ENCODE measurements around the gene POU6F2. TPM values are rescaled to one million over a fixed set of nuclear protein-coding genes. Genes with fewer than 3 reads are reported as not detected.

POU6F2 gene
- total RNA-seq, 1 experiment from 2014 or later = 2.9 TPM

DNA sequence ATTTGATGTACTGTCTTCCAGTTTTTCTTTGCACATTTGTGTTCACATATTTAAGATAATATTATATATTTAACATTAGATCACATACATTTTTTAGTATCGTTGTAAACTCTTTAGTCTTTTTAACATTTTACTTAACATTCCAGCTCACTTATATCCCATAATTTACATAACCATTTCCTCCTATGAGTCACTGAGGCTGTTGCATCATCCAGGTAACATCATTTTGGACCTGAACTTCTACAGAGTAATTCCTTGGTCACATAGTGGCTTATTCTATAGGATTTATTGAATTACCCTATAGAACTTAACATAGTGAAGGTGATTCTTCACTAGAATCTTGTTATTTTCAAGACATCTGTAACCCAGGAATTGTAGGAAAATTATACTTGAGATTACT, 194.4 kb downstream of the POU6F2 start:
- Mint-ChIP-seq H3K27ac (no peak overlapping the region), H3K4me3 (no peak overlapping the region), H3K27me3 (ENCODE audit: low read depth) (no peaks in the 10 kb centered on the region), H3K4me1 (peaks cover 21% of the 10 kb centered on the region), H3K36me3 (no peaks in the 10 kb centered on the region), H3K9me3 (peaks cover 7% of the 10 kb centered on the region; the same call in 1 of the 2 replicates)
- TF ChIP-seq ATF1 (CRISPR knock-in tag; IDR thresholded peaks at IDR 0.05) (no peak), SMAD4 (CRISPR knock-in tag; IDR thresholded peaks at IDR 0.05) (no peak), AFF4 (CRISPR knock-in tag; IDR thresholded peaks at IDR 0.05; ENCODE audit: borderline replicate concordance) (no peak), RORB (CRISPR knock-in tag; IDR thresholded peaks at IDR 0.05) (no peak), MYBL2 (CRISPR knock-in tag; IDR thresholded peaks at IDR 0.05) (no peak), RELA (CRISPR knock-in tag; IDR thresholded peaks at IDR 0.05; ENCODE audit: borderline replicate concordance) (no peak), EMX1 (CRISPR knock-in tag; IDR thresholded peaks at IDR 0.05) (no peak), TEAD4 (CRISPR knock-in tag; IDR thresholded peaks at IDR 0.05) (no peak), PRRX2 (CRISPR knock-in tag; IDR thresholded peaks at IDR 0.05) (no peak), STAT6 (CRISPR knock-in tag; conservative IDR thresholded peaks at IDR 0.05; ENCODE audit: low read depth) (no peak), NFYB (CRISPR knock-in tag; conservative IDR thresholded peaks at IDR 0.05; ENCODE audit: low read depth) (no peak)
- TF ChIP-seq, protein P1, sequence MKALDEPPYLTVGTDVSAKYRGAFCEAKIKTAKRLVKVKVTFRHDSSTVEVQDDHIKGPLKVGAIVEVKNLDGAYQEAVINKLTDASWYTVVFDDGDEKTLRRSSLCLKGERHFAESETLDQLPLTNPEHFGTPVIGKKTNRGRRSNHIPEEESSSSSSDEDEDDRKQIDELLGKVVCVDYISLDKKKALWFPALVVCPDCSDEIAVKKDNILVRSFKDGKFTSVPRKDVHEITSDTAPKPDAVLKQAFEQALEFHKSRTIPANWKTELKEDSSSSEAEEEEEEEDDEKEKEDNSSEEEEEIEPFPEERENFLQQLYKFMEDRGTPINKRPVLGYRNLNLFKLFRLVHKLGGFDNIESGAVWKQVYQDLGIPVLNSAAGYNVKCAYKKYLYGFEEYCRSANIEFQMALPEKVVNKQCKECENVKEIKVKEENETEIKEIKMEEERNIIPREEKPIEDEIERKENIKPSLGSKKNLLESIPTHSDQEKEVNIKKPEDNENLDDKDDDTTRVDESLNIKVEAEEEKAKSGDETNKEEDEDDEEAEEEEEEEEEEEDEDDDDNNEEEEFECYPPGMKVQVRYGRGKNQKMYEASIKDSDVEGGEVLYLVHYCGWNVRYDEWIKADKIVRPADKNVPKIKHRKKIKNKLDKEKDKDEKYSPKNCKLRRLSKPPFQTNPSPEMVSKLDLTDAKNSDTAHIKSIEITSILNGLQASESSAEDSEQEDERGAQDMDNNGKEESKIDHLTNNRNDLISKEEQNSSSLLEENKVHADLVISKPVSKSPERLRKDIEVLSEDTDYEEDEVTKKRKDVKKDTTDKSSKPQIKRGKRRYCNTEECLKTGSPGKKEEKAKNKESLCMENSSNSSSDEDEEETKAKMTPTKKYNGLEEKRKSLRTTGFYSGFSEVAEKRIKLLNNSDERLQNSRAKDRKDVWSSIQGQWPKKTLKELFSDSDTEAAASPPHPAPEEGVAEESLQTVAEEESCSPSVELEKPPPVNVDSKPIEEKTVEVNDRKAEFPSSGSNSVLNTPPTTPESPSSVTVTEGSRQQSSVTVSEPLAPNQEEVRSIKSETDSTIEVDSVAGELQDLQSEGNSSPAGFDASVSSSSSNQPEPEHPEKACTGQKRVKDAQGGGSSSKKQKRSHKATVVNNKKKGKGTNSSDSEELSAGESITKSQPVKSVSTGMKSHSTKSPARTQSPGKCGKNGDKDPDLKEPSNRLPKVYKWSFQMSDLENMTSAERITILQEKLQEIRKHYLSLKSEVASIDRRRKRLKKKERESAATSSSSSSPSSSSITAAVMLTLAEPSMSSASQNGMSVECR (CRISPR knock-in tag; IDR thresholded peaks at IDR 0.05; ENCODE audit: borderline replicate concordance) = no peak
- TF ChIP-seq, protein P2, sequence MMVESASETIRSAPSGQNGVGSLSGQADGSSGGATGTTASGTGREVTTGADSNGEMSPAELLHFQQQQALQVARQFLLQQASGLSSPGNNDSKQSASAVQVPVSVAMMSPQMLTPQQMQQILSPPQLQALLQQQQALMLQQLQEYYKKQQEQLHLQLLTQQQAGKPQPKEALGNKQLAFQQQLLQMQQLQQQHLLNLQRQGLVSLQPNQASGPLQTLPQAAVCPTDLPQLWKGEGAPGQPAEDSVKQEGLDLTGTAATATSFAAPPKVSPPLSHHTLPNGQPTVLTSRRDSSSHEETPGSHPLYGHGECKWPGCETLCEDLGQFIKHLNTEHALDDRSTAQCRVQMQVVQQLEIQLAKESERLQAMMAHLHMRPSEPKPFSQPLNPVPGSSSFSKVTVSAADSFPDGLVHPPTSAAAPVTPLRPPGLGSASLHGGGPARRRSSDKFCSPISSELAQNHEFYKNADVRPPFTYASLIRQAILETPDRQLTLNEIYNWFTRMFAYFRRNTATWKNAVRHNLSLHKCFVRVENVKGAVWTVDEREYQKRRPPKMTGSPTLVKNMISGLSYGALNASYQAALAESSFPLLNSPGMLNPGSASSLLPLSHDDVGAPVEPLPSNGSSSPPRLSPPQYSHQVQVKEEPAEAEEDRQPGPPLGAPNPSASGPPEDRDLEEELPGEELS (CRISPR knock-in tag; IDR thresholded peaks at IDR 0.05) = no peak
- TF ChIP-seq, protein P3, sequence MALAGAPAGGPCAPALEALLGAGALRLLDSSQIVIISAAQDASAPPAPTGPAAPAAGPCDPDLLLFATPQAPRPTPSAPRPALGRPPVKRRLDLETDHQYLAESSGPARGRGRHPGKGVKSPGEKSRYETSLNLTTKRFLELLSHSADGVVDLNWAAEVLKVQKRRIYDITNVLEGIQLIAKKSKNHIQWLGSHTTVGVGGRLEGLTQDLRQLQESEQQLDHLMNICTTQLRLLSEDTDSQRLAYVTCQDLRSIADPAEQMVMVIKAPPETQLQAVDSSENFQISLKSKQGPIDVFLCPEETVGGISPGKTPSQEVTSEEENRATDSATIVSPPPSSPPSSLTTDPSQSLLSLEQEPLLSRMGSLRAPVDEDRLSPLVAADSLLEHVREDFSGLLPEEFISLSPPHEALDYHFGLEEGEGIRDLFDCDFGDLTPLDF (CRISPR knock-in tag; IDR thresholded peaks at IDR 0.05) = no peak
- no peak for ATAC-seq
- ChIA-PET POLR2A (no interaction called here), CTCF (no interaction called here)
- no peak for DNase-seq (ENCODE audit: low spot score)
